ENCODE measurements around the gene ADAM33.

The ADAM33 gene

DNA sequence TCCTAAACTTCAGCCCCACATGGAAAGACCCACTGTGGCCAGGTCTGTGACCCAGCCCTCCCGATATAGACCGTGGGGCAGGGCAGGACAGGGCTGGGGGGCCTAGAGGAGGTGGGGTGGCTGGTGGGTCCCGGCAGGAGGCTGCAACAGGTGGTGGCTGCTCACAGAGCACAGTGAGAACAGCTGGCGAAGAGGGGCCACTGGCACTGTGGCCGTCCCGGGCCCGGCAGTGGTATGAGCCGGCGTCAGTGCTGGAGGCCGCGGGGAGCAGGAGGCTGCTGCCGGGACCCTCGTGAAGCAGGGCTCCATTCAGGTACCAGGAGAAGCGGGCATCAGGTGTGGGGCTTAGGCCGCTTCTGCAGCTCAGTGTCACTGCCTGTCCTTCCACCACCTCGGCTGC lies 17.2 kb upstream of the ADAM33 start:
- Histone ChIP-seq H3K27me3 (ENCODE audit: control insufficient read depth, insufficient read depth, low read length) (no peaks in the 10 kb centered on the region), H3K4me3 (ENCODE audit: low read depth, low read length) (no peak overlapping the region), H3K4me2 (ENCODE audit: low read length) (no peak overlapping the region), H3K79me2 (no peaks in the 10 kb centered on the region), H3K9me3 (ENCODE audit: control insufficient read depth, low read length) (no peaks in the 10 kb centered on the region), H3K9ac (no peak overlapping the region), H3K27ac (no peak overlapping the region), H3K4me1 (no peaks in the 10 kb centered on the region), H2AFZ (no peak overlapping the region), H3K36me3 (ENCODE audit: control insufficient read depth, insufficient read depth, low read length) (no peaks in the 10 kb centered on the region)
- TF ChIP-seq, protein P1, sequence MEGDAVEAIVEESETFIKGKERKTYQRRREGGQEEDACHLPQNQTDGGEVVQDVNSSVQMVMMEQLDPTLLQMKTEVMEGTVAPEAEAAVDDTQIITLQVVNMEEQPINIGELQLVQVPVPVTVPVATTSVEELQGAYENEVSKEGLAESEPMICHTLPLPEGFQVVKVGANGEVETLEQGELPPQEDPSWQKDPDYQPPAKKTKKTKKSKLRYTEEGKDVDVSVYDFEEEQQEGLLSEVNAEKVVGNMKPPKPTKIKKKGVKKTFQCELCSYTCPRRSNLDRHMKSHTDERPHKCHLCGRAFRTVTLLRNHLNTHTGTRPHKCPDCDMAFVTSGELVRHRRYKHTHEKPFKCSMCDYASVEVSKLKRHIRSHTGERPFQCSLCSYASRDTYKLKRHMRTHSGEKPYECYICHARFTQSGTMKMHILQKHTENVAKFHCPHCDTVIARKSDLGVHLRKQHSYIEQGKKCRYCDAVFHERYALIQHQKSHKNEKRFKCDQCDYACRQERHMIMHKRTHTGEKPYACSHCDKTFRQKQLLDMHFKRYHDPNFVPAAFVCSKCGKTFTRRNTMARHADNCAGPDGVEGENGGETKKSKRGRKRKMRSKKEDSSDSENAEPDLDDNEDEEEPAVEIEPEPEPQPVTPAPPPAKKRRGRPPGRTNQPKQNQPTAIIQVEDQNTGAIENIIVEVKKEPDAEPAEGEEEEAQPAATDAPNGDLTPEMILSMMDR (IDR thresholded peaks at IDR 0.05), result no peak

DNA sequence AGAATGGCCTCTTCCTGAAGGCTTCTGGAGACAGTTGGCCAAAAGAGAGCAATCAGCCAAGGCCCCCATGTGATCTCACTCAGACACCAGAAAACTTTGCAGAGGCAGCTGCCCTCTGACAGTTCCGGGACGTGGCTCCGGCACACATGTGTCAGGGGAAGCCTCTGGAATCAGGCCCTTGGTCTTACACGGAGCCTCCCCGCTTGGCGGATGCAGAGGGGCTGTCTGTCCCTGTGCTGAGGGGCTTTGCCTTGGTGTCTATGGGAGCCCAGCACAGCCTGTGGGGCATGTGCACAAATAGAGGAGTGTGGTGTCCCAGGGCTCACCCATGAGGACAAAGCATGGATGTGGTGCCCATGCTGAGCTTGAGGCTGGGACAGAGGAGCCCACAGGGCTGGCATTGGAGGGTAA lies 16.8 kb upstream of the ADAM33 start:
- no peaks in the 10 kb centered on the region for H3K36me3 ChIP-seq (ENCODE audit: control insufficient read depth, insufficient read depth, low read length)
- no peak overlapping the region for H3K4me3 ChIP-seq (ENCODE audit: low read depth, low read length)
- no peak overlapping the region for H2AFZ ChIP-seq
- H3K4me2 ChIP-seq (ENCODE audit: low read length), result no peak overlapping the region
- H3K4me1 ChIP-seq, result no peaks in the 10 kb centered on the region
- H3K27ac ChIP-seq, result no peak overlapping the region
- H3K9ac ChIP-seq, result no peak overlapping the region
- H3K9me3 ChIP-seq (ENCODE audit: control insufficient read depth, low read length), result no peaks in the 10 kb centered on the region
- no peaks in the 10 kb centered on the region for H3K79me2 ChIP-seq
- no peaks in the 10 kb centered on the region for H3K27me3 ChIP-seq (ENCODE audit: control insufficient read depth, insufficient read depth, low read length)
- TF ChIP-seq, protein P1 (IDR thresholded peaks at IDR 0.05), result no peak

DNA sequence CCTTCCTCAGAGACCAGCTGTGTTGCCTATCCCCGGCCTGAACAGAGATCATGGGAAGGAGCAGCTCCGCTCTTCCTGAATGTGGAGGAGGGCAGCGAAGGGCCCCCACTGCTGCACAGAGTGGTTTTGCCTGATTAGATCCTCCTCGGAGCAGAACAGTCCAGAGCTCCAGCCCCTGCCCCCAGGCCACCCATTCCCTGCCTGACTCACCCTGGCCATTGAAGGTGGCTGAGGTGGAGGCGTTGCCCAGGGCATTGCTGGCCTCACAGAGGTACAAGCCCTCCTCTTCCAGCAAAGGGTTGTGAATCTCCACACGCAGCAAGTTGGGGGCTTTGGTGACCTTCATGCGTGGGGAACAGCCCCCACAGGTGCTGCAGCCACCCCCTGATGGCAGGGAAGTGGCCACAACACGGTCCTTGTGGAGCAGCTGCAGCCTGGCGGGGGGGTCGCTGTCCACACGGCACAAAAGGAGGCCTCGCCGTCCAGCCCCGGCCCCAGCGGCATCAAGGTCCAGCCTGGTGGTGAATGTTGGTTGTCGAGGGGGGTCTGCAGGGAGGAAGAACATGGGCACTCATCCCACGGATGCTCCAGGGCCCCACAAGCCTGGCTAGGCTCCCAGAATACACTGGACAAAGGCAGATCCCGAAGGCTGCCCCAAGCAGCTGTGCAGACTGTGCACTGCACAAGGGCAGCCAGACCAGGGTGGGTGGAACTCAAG lies 15.9 kb upstream of the ADAM33 start:
- Histone ChIP-seq H3K9ac (no peak overlapping the region), H3K4me2 (ENCODE audit: low read length) (no peak overlapping the region), H3K79me2 (no peaks in the 10 kb centered on the region), H3K4me1 (no peaks in the 10 kb centered on the region), H3K36me3 (ENCODE audit: control insufficient read depth, insufficient read depth, low read length) (no peaks in the 10 kb centered on the region), H3K27ac (no peak overlapping the region), H2AFZ (no peak overlapping the region), H3K9me3 (ENCODE audit: control insufficient read depth, low read length) (no peaks in the 10 kb centered on the region), H3K4me3 (ENCODE audit: low read depth, low read length) (no peak overlapping the region), H3K27me3 (ENCODE audit: control insufficient read depth, insufficient read depth, low read length) (no peaks in the 10 kb centered on the region)
- TF ChIP-seq, protein P1 (IDR thresholded peaks at IDR 0.05), result no peak

DNA sequence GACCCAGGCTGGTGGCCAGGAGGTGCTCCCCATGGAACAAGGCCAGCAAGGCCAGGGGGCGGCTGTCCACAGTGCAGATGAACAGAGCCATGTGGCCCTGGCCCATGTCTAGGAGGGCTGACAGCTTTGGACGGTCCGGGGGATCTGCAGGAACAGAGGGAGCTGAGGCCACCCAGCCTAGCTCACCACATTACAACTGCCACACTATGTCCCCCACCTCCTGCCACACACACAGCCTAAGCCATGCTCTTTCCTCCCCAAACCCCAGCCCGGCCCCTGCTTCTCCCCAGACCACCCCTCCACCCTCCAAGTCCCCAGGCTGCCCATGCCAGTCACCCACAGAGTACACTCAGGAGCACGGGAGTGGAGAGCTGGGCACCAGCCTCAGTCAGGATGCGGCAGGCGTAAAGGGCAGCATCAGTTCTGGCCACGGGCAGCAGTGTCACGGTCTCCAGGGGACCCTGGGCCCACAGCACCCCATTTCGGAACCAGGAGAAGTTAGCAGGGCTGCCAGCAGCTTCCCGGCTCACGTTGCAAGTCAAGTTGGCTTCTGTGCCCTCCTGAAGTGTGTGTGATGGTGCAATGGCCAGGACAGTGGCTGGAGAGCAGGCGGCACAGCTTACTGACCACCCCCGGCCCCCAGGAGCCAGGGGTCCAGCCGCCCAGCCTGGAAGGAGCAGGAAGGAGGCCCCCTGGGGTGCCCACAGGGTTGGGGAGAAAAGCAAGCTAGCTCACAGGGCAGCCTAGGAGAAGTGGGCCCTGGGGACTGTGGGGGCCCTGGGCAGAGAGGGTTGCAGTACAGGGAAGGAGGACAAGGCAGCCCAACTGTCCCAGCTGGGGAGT lies 15.2 kb upstream of the ADAM33 start:
- Histone ChIP-seq H3K4me1 (no peaks in the 10 kb centered on the region), H3K9ac (no peak overlapping the region), H3K4me2 (ENCODE audit: low read length) (no peak overlapping the region), H2AFZ (no peak overlapping the region), H3K27me3 (ENCODE audit: control insufficient read depth, insufficient read depth, low read length) (no peaks in the 10 kb centered on the region), H3K4me3 (ENCODE audit: low read depth, low read length) (no peak overlapping the region), H3K27ac (no peak overlapping the region), H3K79me2 (no peaks in the 10 kb centered on the region), H3K36me3 (ENCODE audit: control insufficient read depth, insufficient read depth, low read length) (no peaks in the 10 kb centered on the region), H3K9me3 (ENCODE audit: control insufficient read depth, low read length) (no peaks in the 10 kb centered on the region)
- TF ChIP-seq, protein P1 (IDR thresholded peaks at IDR 0.05), result no peak

Data from parathyroid adenoma (tissue), 2 donors.